Measurements from ENCODE around the gene ASB2. TPM values are rescaled to one million over a fixed set of nuclear protein-coding genes. Genes with fewer than 3 reads are reported as not detected.

Gene ASB2
- polyA plus RNA-seq, 1 of the 3 experiments (the other 2 are of a cell fraction) = 0.15 TPM

- no peaks in the 10 kb centered on the region for H3K79me2 ChIP-seq (ENCODE audit: insufficient read depth)
Observed at GRCh38 chr14:93915070-93915705, 61.2 kb downstream of the ASB2 start.

More at GRCh38 chr14:93915070-93915705, 61.2 kb downstream of the ASB2 start:
- Histone ChIP-seq H3K36me3 (replicated peaks in 1 of 2; ENCODE audit: control insufficient read depth in 1 of 2, insufficient read depth in 2 of 2, low read length in 1 of 2) (no peaks in the 10 kb centered on the region), H3K4me1 (ENCODE audit: control insufficient read depth in 1 of 2, insufficient read depth in 2 of 2, low read depth in 1 of 2, low read length in 1 of 2) (no peaks in the 10 kb centered on the region), H3K27me3 (ENCODE audit: insufficient read depth) (no peaks in the 10 kb centered on the region), H3K27ac (ENCODE audit: low read depth in 2 of 2, low read length in 1 of 2) (no peak overlapping the region), H3K9me3 (no peaks in the 10 kb centered on the region), H3K9ac (no peak overlapping the region), H3K4me3 (ENCODE audit: low read depth in 2 of 2, low read length in 1 of 2) (no peak overlapping the region), H4K20me1 (ENCODE audit: insufficient read depth) (no peaks in the 10 kb centered on the region), H2AFZ (ENCODE audit: low read depth) (no peak overlapping the region), H3K9me2 (no peaks in the 10 kb centered on the region), H3K4me2 (no peak overlapping the region), H3F3A (replicated peaks; ENCODE audit: insufficient read depth) (no peaks in the 10 kb centered on the region)
- no peak for DNase-seq
- 48% methylated on average over 11 of the region's 14 CpGs for WGBS (ENCODE audit: low lambda C conversion rate)
- CTCF ChIA-PET = interaction anchor here (0.7 to 1.7 kb wide), 7 partner anchors 9 to 260 kb away, joined by 3 to 8 read pairs (median 4); no protein-coding TSS in a partner anchor
- POLR2A ChIA-PET = no interaction called here
- TF ChIP-seq FOXM1 (IDR thresholded peaks at IDR 0.05; ENCODE audit: low read depth) (no peak), FOSL2 (IDR thresholded peaks at IDR 0.05; ENCODE audit: borderline replicate concordance, low read depth) (no peak), MEF2A (IDR thresholded peaks at IDR 0.05; ENCODE audit: borderline replicate concordance, low read depth) (no peak), JUND (IDR thresholded peaks at IDR 0.05) (no peak), CTCF (IDR thresholded peaks at IDR 0.05) (no peak), RCOR1 (IDR thresholded peaks at IDR 0.05; ENCODE audit: low read length) (no peak), SIN3A (IDR thresholded peaks at IDR 0.05; ENCODE audit: borderline replicate concordance, low read depth, low read length) (no peak), NRF1 (IDR thresholded peaks at IDR 0.05; ENCODE audit: low read depth, low read length) (no peak), NFIC (IDR thresholded peaks at IDR 0.05; ENCODE audit: borderline replicate concordance) (no peak), EZH2phosphoT487 (IDR thresholded peaks at IDR 0.05; ENCODE audit: borderline replicate concordance, low read depth) (no peak), EP300 (IDR thresholded peaks at IDR 0.05; ENCODE audit: borderline replicate concordance in 1 of 2, low read depth in 1 of 2, low read length in 1 of 2) (no peak), TCF12 (IDR thresholded peaks at IDR 0.05) (no peak), GATA2 (CRISPR knock-in tag; IDR thresholded peaks at IDR 0.05) (no peak), USF2 (IDR thresholded peaks at IDR 0.05; ENCODE audit: borderline replicate concordance, low read depth, low read length) (no peak), ELF1 (IDR thresholded peaks at IDR 0.05) (no peak), RAD21 (IDR thresholded peaks at IDR 0.05; ENCODE audit: low read length) (no peak), RFX5 (IDR thresholded peaks at IDR 0.05; ENCODE audit: low read length) (no peak), GABPA (IDR thresholded peaks at IDR 0.05; ENCODE audit: low read depth) (no peak), IRF3 (IDR thresholded peaks at IDR 0.05; ENCODE audit: low read depth, low read length) (no peak), PBX3 (IDR thresholded peaks at IDR 0.05) (no peak)

Data from SK-N-SH (cell line).